Psoas muscle (tissue), 8 donors: ENCODE data around the gene LMOD1. TPM values are rescaled to one million over a fixed set of nuclear protein-coding genes. Genes with fewer than 3 reads are reported as not detected.

ENCODE experiments used
- ATAC-seq, 4 donors: fragments of 200-7000 bp; cut with Tn5 transposase; one replicate each; pipeline ENCODE4 v1.9.1; 2020; ENCODE audit warnings: moderate library complexity in 3 of 4, mild to moderate bottlenecking in 2 of 4
- DNase-seq, 2 donors: peaks; one replicate each; pipeline ENCODE4 v3.0.0-alpha.2; 2020
- H3K27ac ChIP-seq: fragments of 200-600 bp; one replicate; pipeline ENCODE4 v1.8.0; 2022
- H3K27me3 ChIP-seq, 3 donors: fragments of 200-600 bp in 1 of 3; one replicate each; pipeline versions ENCODE4 v1.6.1 to v1.8.0; 2013 to 2022; ENCODE audit warnings: low read length in 2 of 3, mild to moderate bottlenecking in 2 of 3, moderate library complexity in 1 of 3; ENCODE audit not compliant: insufficient read depth in 3 of 3
- H3K36me3 ChIP-seq, 2 donors: fragments of 200-600 bp in 1 of 2; one replicate each; pipeline versions ENCODE4 v1.6.1 to v1.8.0; 2013 to 2022; ENCODE audit warnings: low read depth in 1 of 2, mild to moderate bottlenecking in 1 of 2, moderate library complexity in 1 of 2; ENCODE audit not compliant: insufficient read depth in 1 of 2
- H3K4me1 ChIP-seq: fragments of 200-600 bp; one replicate; pipeline ENCODE4 v1.8.0; 2022
- H3K4me3 ChIP-seq: fragments of 200-600 bp; one replicate; pipeline ENCODE4 v1.8.0; 2022; ENCODE audit warnings: mild to moderate bottlenecking
- H3K9me3 ChIP-seq: fragments of 200-600 bp; one replicate; pipeline ENCODE4 v1.8.0; 2022
- WGBS, 3 donors: extraction: QIAGEN DNeasy Blood & Tissue Kit; methylation state at CpG; one replicate each; pipeline versions ENCODE4 v1.1.6 to v1.1.7; 2013; 5-methylcytosine and 5-hydroxymethylcytosine counted together
- intact Hi-C, 2 donors: fragments of 100-400 bp; cut with DNase I; formaldehyde crosslinking; loops; one replicate each; pipeline versions ENCODE4 v1.11.0 to v1.14.2; 2022
- polyA plus RNA-seq, 3 donors: library from polyadenylated mRNA; stranded (reverse); fragments of 200-250 nt; gene quantifications; one replicate each; pipeline ENCODE4 v1.2.3, GENCODE V29; 2013
- total RNA-seq, 4 donors: library from RNA; stranded (reverse); fragmentation: NEBNext Ultra II Directional in 2 of 4; extraction: Animal tissue kit (Norgen Biotek cat#: 25700) in 2 of 4; gene quantifications; one replicate each; pipeline versions ENCODE4 v1.2.1 to v1.2.4, GENCODE V29; 2021 to 2023
- TF ChIP-seq, protein P1 (sequence below): fragments of 200-600 bp; IDR thresholded peaks from one replicate; pipeline ENCODE4 v1.8.0; 2022; ENCODE audit warnings: antibody characterized with exemption
- donor health status: healthy with polysubstance abuse.
- donor health status: DM: no; HTN: no; CAD: no; lungs with moderate emphysema.
- donor health status: Bipolar disorder and iron deficiency.
- donor health status: healthy.
- donor health status: DM: yes; HTN: yes; CAD: no.
- donor health status: DM: no; HTN: no; CAD: no.
- donor health status: DM: no; HTN: no; CAD: no.
- donor health status: DM: yes; HTN: yes; CAD: no.

Gene LMOD1
- total and polyA plus RNA-seq, 7 donors, result 4.9 to 45.4 (median 15.5) TPM

DNA sequence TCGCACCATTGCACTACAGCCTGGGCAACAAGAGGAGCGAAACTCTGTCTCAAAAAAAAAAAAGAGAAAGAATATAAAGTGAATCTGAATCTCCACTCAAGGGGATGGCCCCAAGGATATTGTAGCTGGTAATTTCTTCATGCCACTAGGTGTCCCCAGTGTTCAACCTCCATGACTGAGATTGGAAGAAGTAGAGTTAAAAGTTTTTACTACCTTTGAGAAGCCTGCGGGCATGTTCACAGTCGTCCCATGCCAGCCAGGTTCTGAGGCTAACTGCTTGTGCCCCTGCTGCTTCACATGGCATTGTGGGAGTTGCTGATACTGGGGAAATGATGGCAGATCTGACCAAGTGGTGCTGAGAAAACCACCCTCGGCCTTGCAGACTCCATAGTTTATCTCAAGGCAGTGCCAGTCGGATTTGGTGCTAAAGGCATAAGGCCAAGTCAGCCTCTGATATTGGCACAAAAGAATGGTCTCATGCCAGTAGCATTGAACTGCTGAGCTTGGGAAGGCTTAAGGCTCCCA is 68.4 kb downstream of the LMOD1 start:
- 36 to 40% (median 39%) methylated on average over 6 of the region's 6 CpGs for WGBS, 3 donors

DNA sequence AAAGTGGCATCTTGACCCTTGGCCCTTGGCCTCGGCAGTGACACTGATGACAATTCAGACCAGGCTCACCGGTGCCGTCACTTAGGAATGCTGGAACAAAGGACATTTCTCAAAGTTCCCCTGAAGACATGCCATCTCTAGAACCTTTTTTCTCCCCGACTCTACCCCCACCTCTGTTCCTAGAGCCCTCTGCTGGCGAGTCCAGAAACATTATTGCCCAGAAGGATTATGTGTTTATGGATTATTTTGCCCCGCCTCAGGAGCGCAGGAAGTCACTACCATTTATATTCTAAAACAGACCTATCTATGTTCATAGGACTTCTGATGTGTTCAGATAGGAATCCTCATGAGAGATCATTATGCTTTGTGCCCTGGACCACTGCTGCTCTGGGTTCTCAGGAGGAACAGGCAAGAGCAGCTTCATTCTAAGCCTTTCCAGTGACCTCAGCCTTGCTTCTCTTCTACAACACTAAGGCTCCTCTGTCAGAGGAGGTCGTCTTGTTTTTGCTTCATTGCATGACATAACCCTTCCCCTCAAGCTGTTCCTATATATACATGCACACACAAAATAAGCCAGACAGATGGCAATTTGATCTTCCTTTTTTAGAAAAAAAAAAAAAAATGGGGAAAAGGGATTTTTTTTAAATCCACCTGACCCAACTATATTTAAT is 70.1 kb downstream of the LMOD1 start:
- Histone ChIP-seq H3K9me3 (no peaks in the 10 kb centered on the region), H3K4me1 (peaks cover 33% of the 10 kb centered on the region), H3K4me3 (no peak overlapping the region), H3K27me3 (no peaks in the 10 kb centered on the region), H3K36me3 (peaks cover 10 to 52% of the 10 kb centered on the region in 2 donors), H3K27ac (no peak overlapping the region)
- TF ChIP-seq, protein P1, sequence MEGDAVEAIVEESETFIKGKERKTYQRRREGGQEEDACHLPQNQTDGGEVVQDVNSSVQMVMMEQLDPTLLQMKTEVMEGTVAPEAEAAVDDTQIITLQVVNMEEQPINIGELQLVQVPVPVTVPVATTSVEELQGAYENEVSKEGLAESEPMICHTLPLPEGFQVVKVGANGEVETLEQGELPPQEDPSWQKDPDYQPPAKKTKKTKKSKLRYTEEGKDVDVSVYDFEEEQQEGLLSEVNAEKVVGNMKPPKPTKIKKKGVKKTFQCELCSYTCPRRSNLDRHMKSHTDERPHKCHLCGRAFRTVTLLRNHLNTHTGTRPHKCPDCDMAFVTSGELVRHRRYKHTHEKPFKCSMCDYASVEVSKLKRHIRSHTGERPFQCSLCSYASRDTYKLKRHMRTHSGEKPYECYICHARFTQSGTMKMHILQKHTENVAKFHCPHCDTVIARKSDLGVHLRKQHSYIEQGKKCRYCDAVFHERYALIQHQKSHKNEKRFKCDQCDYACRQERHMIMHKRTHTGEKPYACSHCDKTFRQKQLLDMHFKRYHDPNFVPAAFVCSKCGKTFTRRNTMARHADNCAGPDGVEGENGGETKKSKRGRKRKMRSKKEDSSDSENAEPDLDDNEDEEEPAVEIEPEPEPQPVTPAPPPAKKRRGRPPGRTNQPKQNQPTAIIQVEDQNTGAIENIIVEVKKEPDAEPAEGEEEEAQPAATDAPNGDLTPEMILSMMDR, result peak; percentile 11
- no peak for DNase-seq
- intact Hi-C loops, result loop anchor here (5.0 kb wide), 1 partner anchor 96 kb away; no protein-coding TSS in a partner anchor
- 54 to 72% (median 63%) methylated on average over 8 of the region's 8 CpGs for WGBS, 3 donors
- ATAC-seq, result no peak

More for the DNA sequence above, 68.4 kb downstream of the LMOD1 start:
- DNase-seq (no peak), ATAC-seq (peak; percentile 58 to 76 (median 62))
- peaks cover 3 to 35% of the 10 kb centered on the region in 2 donors for H3K36me3 ChIP-seq
- no peaks in the 10 kb centered on the region for H3K9me3 ChIP-seq
- H3K4me1 ChIP-seq, result peaks cover 47% of the 10 kb centered on the region
- H3K4me3 ChIP-seq, result no peak overlapping the region
- intact Hi-C loops, result loop anchor here (5.0 kb wide), 1 partner anchor 94 kb away; no protein-coding TSS in a partner anchor
- peak overlapping the region; percentile 75 for H3K27ac ChIP-seq
- TF ChIP-seq, protein P1, result peak; percentile 73
- H3K27me3 ChIP-seq, result no peaks in the 10 kb centered on the region

DNA sequence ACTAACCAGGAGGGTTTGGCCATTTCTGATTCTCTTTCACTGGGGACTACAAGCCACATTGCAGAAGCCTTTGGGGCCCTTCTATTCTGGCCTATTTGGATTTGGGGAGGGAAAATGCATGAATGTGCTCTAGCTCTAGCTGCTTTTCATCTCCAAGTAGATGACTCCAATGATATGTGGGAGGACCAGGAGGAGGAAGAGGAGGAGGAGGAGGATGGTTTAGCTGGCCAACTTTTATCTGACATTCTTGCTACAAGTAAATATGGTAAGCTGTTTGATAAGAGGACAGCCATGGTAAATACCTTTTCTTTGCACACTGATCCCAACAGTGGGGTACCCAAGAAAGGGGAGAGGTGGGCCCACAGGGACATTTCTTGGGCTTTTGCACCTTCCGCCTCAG is 71.7 kb downstream of the LMOD1 start:
- H3K36me3 ChIP-seq, result peaks cover 18 to 68% of the 10 kb centered on the region in 2 donors
- intact Hi-C loops, result loop anchor here (5.0 kb wide), 1 partner anchor 98 kb away; no protein-coding TSS in a partner anchor
- 94 to 100% (median 97%) methylated on average over 1 of the region's 1 CpG for WGBS, 3 donors

DNA sequence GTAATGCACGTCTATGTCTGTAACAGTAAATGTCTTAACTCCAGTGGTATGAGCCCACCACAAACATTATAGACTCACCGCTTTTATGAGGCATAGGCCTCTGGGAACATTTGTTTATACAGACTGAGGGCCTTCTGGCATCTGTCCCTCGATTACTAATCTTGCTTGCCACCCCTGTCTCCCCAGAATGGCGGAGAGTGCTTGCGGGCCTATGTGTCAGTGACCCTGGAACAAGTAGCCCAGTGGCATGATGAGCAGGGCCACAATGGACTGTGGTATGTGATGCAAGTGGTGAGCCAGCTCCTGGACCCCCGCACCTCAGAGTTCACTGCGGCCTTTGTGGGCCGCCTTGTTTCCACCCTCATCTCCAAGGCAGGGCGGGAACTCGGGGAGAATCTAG is 76.0 kb downstream of the LMOD1 start:
- no peaks in the 10 kb centered on the region for H3K4me1 ChIP-seq
- DNase-seq (no peak), ATAC-seq (no peak)
- intact Hi-C loops, result no loop called here
- peaks cover 23 to 100% of the 10 kb centered on the region in 2 donors for H3K36me3 ChIP-seq
- H3K27ac ChIP-seq, result no peak overlapping the region
- WGBS, 3 donors, result 96 to 99% (median 97%) methylated on average over 10 of the region's 10 CpGs
- no peak overlapping the region for H3K4me3 ChIP-seq
- H3K27me3 ChIP-seq, result no peaks in the 10 kb centered on the region
- TF ChIP-seq, protein P1, result no peak
- no peaks in the 10 kb centered on the region for H3K9me3 ChIP-seq

More for the DNA sequence above, 71.7 kb downstream of the LMOD1 start:
- H3K9me3 ChIP-seq, result no peaks in the 10 kb centered on the region
- DNase-seq (no peak), ATAC-seq (no peak)
- H3K27me3 ChIP-seq, result no peaks in the 10 kb centered on the region
- H3K4me1 ChIP-seq, result peaks cover 18% of the 10 kb centered on the region
- H3K4me3 ChIP-seq, result no peak overlapping the region
- TF ChIP-seq, protein P1, result no peak
- no peak overlapping the region for H3K27ac ChIP-seq
